HG03571 (cell line): ENCODE measurements around the gene TRAPPC12.
"Not testable (repeated sequence)": the region's sequence is repeated elsewhere in the genome, so short reads cannot be mapped to it uniquely, and the experiment has no call there.

Experiments
- ATAC-seq: cut with Tn5 transposase; IDR thresholded peaks from one replicate; pipeline ENCODE4 v1.9.1; 2021; ENCODE audit not compliant: unreplicated experiment

The TRAPPC12 gene

GRCh38 chr2:3451926-3452671 lies 72.6 kb downstream of the TRAPPC12 start:
- ATAC-seq = no peak

- ATAC-seq = no peak
Observed at GRCh38 chr2:3453190-3453999, 73.9 kb downstream of the TRAPPC12 start.

GRCh38 chr2:3454005-3454404 lies 74.5 kb downstream of the TRAPPC12 start:
- not testable (repeated sequence) for ATAC-seq

- no peak for ATAC-seq
Observed at GRCh38 chr2:3454802-3455201, 75.3 kb downstream of the TRAPPC12 start.

GRCh38 chr2:3456125-3456524 lies 76.6 kb downstream of the TRAPPC12 start:
- no peak for ATAC-seq

- ATAC-seq = no peak
Observed at GRCh38 chr2:3457524-3458395, 78.3 kb downstream of the TRAPPC12 start.

- ATAC-seq = no peak
Observed at GRCh38 chr2:3458396-3459184, 79.1 kb downstream of the TRAPPC12 start.

- no peak for ATAC-seq
Observed at GRCh38 chr2:3459185-3460015, 79.9 kb downstream of the TRAPPC12 start.

- ATAC-seq = no peak
Observed at GRCh38 chr2:3460156-3460555, 80.7 kb downstream of the TRAPPC12 start.

- ATAC-seq = no peak
Observed at GRCh38 chr2:3460831-3461800, 81.6 kb downstream of the TRAPPC12 start.

- ATAC-seq = peak; percentile 79
Observed at GRCh38 chr2:3461801-3462492, 82.5 kb downstream of the TRAPPC12 start.

GRCh38 chr2:3462493-3463104 lies 83.1 kb downstream of the TRAPPC12 start:
- peak; percentile 4 for ATAC-seq

- ATAC-seq = no peak
Observed at GRCh38 chr2:3463186-3463835, 83.8 kb downstream of the TRAPPC12 start.

- ATAC-seq = no peak
Observed at GRCh38 chr2:3463944-3464343, 84.5 kb downstream of the TRAPPC12 start.

- no peak for ATAC-seq
Observed at GRCh38 chr2:3464401-3465005, 85.0 kb downstream of the TRAPPC12 start.

- ATAC-seq = no peak
Observed at GRCh38 chr2:3465328-3465727, 85.8 kb downstream of the TRAPPC12 start.
